SK-N-SH treated with all-trans-retinoic acid at 6 μM for 48 hours (cell line): ENCODE measurements around the gene PCNT.

Experiments used
- ARNTL ChIP-seq: fragments of 450-650 bp; formaldehyde crosslinking; IDR thresholded peaks from 2 replicates; pipeline ENCODE4 v1.5.0; 2020; ENCODE audit warnings: low read depth, mild to moderate bottlenecking, moderate library complexity, borderline replicate concordance
- CSDC2 ChIP-seq: fragments of 250-450 bp; sonication (Bioruptor Pico); IDR thresholded peaks from 2 replicates; pipeline ENCODE4 v1.5.0; 2020; ENCODE audit warnings: mild to moderate bottlenecking, moderate library complexity
- ISL1 ChIP-seq: fragments of 250-450 bp; sonication (Bioruptor Pico); IDR thresholded peaks from 2 replicates; pipeline ENCODE4 v2.1.2; 2022; ENCODE audit warnings: mild to moderate bottlenecking, moderate library complexity
- OSR1 ChIP-seq: fragments of 250-450 bp; sonication (Bioruptor Pico); IDR thresholded peaks from 2 replicates; pipeline ENCODE4 v1.8.0; 2022; ENCODE audit warnings: moderate library complexity, mild to moderate bottlenecking, inconsistent platforms
- TCF4 ChIP-seq: fragments of 250-450 bp; sonication (Bioruptor Pico); IDR thresholded peaks from 2 replicates; pipeline ENCODE4 v1.8.0; 2021; ENCODE audit warnings: mild to moderate bottlenecking, moderate library complexity, borderline replicate concordance
- ZC3H10 ChIP-seq: fragments of 250-450 bp; sonication (Bioruptor Pico); IDR thresholded peaks from 2 replicates; pipeline ENCODE4 v1.5.1; 2021; ENCODE audit warnings: mild to moderate bottlenecking, moderate library complexity
- ZFP3 ChIP-seq: fragments of 250-450 bp; sonication (Bioruptor Pico); IDR thresholded peaks from 2 replicates; pipeline ENCODE4 v1.5.0; 2020; ENCODE audit warnings: mild to moderate bottlenecking, moderate library complexity
- ZFP30 ChIP-seq: fragments of 450-650 bp; formaldehyde crosslinking; IDR thresholded peaks from 2 replicates; pipeline ENCODE4 v1.5.0; 2022; ENCODE audit warnings: mild to moderate bottlenecking, moderate library complexity
- ZNF70 ChIP-seq: fragments of 450-650 bp; formaldehyde crosslinking; IDR thresholded peaks from 2 replicates; pipeline ENCODE4 v1.5.0; 2020; ENCODE audit warnings: mild to moderate bottlenecking, moderate library complexity
- ZNF8 ChIP-seq: fragments of 450-650 bp; formaldehyde crosslinking; IDR thresholded peaks from 2 replicates; pipeline ENCODE4 v1.5.0; 2020; ENCODE audit warnings: mild to moderate bottlenecking, moderate library complexity
- TF ChIP-seq, protein P1 (sequence below): fragments of 250-450 bp; sonication (Bioruptor Pico); IDR thresholded peaks from 2 replicates; pipeline ENCODE4 v1.8.0; 2020; ENCODE audit warnings: mild to moderate bottlenecking, moderate library complexity, borderline replicate concordance

- TF ChIP-seq ZFP30 (CRISPR knock-in tag) (no peak), TCF4 (CRISPR knock-in tag) (no peak), ZFP3 (no peak), ZC3H10 (CRISPR knock-in tag) (no peak), ARNTL (CRISPR knock-in tag) (no peak), OSR1 (CRISPR knock-in tag) (no peak), ZNF70 (CRISPR knock-in tag) (no peak), ISL1 (CRISPR knock-in tag) (no peak), ZNF8 (CRISPR knock-in tag) (no peak), CSDC2 (CRISPR knock-in tag) (no peak)
- TF ChIP-seq, protein P1, sequence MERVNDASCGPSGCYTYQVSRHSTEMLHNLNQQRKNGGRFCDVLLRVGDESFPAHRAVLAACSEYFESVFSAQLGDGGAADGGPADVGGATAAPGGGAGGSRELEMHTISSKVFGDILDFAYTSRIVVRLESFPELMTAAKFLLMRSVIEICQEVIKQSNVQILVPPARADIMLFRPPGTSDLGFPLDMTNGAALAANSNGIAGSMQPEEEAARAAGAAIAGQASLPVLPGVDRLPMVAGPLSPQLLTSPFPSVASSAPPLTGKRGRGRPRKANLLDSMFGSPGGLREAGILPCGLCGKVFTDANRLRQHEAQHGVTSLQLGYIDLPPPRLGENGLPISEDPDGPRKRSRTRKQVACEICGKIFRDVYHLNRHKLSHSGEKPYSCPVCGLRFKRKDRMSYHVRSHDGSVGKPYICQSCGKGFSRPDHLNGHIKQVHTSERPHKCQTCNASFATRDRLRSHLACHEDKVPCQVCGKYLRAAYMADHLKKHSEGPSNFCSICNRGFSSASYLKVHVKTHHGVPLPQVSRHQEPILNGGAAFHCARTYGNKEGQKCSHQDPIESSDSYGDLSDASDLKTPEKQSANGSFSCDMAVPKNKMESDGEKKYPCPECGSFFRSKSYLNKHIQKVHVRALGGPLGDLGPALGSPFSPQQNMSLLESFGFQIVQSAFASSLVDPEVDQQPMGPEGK = no peak
Observed at GRCh38 chr21:46285761-46286647, 38.0 kb upstream of the PCNT start, which contains the start of gene YBEY.
